ENCODE results near the gene RAPGEF5. TPM values are rescaled to one million over a fixed set of nuclear protein-coding genes. Genes with fewer than 3 reads are reported as not detected.

RAPGEF5 gene
- total RNA-seq, 1 experiment from 2014 or later, result 15.6 TPM

DNA sequence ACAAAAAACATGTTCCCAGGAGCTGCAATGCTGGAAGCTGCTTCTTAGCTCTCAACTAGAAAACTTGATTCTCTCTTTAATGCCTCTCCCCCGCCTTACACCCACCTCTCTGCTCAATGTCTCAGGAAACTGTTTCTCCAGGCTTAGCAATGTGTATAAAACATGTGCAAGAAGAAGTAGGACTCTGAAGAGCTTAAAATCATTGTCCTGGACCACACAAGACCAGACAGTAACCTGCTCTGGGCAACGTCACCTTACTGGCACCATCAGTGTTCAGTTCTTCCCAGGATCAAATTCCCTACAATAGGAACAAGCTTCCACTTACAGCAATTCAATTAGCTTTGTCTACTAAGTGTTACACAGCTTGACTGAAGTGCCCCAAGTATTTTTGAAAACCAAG, 104.9 kb downstream of the RAPGEF5 start:
- Histone ChIP-seq H3K27ac (ENCODE audit: low read depth, low read length) (no peak overlapping the region), H3K4me3 (replicated peaks in 1 of 2; ENCODE audit: low read depth in 1 of 2, low read length in 2 of 2) (no peak overlapping the region), H3K4me2 (ENCODE audit: low read length) (no peak overlapping the region), H3K36me3 (ENCODE audit: control insufficient read depth in 1 of 2, insufficient read depth in 2 of 2, low read length in 2 of 2) (no peaks in the 10 kb centered on the region), H4K20me1 (ENCODE audit: insufficient read depth) (no peaks in the 10 kb centered on the region), H2AFZ (ENCODE audit: low read depth, low read length, poor library complexity, severe bottlenecking) (no peak overlapping the region), H3K27me3 (ENCODE audit: insufficient read depth, low read length) (no peaks in the 10 kb centered on the region), H3K9me2 (ENCODE audit: insufficient read depth) (no peaks in the 10 kb centered on the region), H3K9me3 (ENCODE audit: control insufficient read depth in 1 of 2, insufficient read depth in 1 of 2, low read depth in 1 of 2, low read length in 2 of 2) (no peaks in the 10 kb centered on the region), H3K79me2 (ENCODE audit: insufficient read depth, low read length) (no peaks in the 10 kb centered on the region), H3K4me1 (ENCODE audit: control insufficient read depth in 1 of 2, insufficient read depth in 2 of 2, low read length in 2 of 2) (no peaks in the 10 kb centered on the region), H3K9ac (ENCODE audit: low read length) (no peak overlapping the region)
- ATAC-seq, result no peak
- TF ChIP-seq SRF (IDR thresholded peaks at IDR 0.05; ENCODE audit: low read depth), result no peak
- no peak for TF ChIP-seq ZFX (IDR thresholded peaks at IDR 0.05)
- no peak for TF ChIP-seq TCF7L2 (IDR thresholded peaks at IDR 0.05; ENCODE audit: borderline replicate concordance, extremely low read depth, insufficient read depth, insufficient read length)
- TF ChIP-seq JUND (IDR thresholded peaks at IDR 0.05), result no peak
- intact Hi-C loops (cut with micrococcal nuclease), result no loop called here
- RAD21 ChIA-PET (ENCODE audit: low non-redundant PET in 1 of 2, low total read pairs in 2 of 2, uncharacterized antibody in 2 of 2, unreplicated experiment in 2 of 2), result no interaction called here
- BruUV-seq (replicated peaks), result no TSS peak
- POLR2A ChIA-PET, result no interaction called here
- no peak for DNase-seq (ENCODE audit: low read depth, low spot score)
- CTCF ChIA-PET, result no interaction called here

DNA sequence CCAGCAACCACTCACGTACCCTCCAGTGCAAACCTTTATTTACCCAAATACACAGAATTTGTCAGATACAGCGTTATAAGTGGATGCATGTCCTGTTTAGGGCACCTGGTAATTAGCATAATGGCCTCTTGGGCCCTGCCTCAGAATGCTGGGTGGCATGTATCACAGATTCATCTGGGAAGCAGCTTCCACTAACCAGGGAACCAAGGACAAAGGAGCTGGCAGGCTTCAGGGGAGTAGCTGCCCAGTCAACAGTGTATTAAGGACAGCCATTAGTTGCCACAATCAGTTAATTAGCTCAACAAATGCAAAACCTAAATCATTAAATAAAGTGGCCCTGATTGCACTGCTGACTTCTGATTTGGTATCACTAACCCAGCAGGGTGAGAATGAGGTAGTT, 105.7 kb downstream of the RAPGEF5 start:
- 0 out of 4 replicates have a peak, but pooled peaks cover 0 to 5% of the 10 kb centered on the region in 2 experiments for H3K9me3 ChIP-seq (ENCODE audit: control insufficient read depth in 1 of 2, insufficient read depth in 1 of 2, low read depth in 1 of 2, low read length in 2 of 2)
- no peaks in the 10 kb centered on the region for H3K4me1 ChIP-seq (ENCODE audit: control insufficient read depth in 1 of 2, insufficient read depth in 2 of 2, low read length in 2 of 2)
- RAD21 ChIA-PET (ENCODE audit: low non-redundant PET in 1 of 2, low total read pairs in 2 of 2, uncharacterized antibody in 2 of 2, unreplicated experiment in 2 of 2), result no interaction called here
- no peak for ATAC-seq
- no peaks in the 10 kb centered on the region for H3K27me3 ChIP-seq (ENCODE audit: insufficient read depth, low read length)
- TF ChIP-seq TCF7L2 (IDR thresholded peaks at IDR 0.05; ENCODE audit: borderline replicate concordance, extremely low read depth, insufficient read depth, insufficient read length) (no peak), FOSL1 (IDR thresholded peaks at IDR 0.05; ENCODE audit: low read depth) (no peak), EGR1 (IDR thresholded peaks at IDR 0.05; ENCODE audit: low read depth) (no peak), SRF (IDR thresholded peaks at IDR 0.05; ENCODE audit: low read depth) (no peak), SP1 (IDR thresholded peaks at IDR 0.05; ENCODE audit: low read depth) (no peak), POLR2A (IDR thresholded peaks at IDR 0.05; ENCODE audit: borderline replicate concordance, extremely low read depth, insufficient read depth, insufficient read length) (no peak), JUND (IDR thresholded peaks at IDR 0.05) (no peak), EZH2 (IDR thresholded peaks at IDR 0.05) (no peak), CBX3 (IDR thresholded peaks at IDR 0.05; ENCODE audit: low read depth) (no peak), ZNF274 (IDR thresholded peaks at IDR 0.05; ENCODE audit: low read depth, low read length) (no peak)
- TF ChIP-seq, protein P1, sequence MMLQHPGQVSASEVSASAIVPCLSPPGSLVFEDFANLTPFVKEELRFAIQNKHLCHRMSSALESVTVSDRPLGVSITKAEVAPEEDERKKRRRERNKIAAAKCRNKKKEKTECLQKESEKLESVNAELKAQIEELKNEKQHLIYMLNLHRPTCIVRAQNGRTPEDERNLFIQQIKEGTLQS (IDR thresholded peaks at IDR 0.05), result no peak
- TF ChIP-seq, protein P2, sequence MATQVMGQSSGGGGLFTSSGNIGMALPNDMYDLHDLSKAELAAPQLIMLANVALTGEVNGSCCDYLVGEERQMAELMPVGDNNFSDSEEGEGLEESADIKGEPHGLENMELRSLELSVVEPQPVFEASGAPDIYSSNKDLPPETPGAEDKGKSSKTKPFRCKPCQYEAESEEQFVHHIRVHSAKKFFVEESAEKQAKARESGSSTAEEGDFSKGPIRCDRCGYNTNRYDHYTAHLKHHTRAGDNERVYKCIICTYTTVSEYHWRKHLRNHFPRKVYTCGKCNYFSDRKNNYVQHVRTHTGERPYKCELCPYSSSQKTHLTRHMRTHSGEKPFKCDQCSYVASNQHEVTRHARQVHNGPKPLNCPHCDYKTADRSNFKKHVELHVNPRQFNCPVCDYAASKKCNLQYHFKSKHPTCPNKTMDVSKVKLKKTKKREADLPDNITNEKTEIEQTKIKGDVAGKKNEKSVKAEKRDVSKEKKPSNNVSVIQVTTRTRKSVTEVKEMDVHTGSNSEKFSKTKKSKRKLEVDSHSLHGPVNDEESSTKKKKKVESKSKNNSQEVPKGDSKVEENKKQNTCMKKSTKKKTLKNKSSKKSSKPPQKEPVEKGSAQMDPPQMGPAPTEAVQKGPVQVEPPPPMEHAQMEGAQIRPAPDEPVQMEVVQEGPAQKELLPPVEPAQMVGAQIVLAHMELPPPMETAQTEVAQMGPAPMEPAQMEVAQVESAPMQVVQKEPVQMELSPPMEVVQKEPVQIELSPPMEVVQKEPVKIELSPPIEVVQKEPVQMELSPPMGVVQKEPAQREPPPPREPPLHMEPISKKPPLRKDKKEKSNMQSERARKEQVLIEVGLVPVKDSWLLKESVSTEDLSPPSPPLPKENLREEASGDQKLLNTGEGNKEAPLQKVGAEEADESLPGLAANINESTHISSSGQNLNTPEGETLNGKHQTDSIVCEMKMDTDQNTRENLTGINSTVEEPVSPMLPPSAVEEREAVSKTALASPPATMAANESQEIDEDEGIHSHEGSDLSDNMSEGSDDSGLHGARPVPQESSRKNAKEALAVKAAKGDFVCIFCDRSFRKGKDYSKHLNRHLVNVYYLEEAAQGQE (IDR thresholded peaks at IDR 0.05; ENCODE audit: low read depth), result no peak
- TF ChIP-seq, protein P3, sequence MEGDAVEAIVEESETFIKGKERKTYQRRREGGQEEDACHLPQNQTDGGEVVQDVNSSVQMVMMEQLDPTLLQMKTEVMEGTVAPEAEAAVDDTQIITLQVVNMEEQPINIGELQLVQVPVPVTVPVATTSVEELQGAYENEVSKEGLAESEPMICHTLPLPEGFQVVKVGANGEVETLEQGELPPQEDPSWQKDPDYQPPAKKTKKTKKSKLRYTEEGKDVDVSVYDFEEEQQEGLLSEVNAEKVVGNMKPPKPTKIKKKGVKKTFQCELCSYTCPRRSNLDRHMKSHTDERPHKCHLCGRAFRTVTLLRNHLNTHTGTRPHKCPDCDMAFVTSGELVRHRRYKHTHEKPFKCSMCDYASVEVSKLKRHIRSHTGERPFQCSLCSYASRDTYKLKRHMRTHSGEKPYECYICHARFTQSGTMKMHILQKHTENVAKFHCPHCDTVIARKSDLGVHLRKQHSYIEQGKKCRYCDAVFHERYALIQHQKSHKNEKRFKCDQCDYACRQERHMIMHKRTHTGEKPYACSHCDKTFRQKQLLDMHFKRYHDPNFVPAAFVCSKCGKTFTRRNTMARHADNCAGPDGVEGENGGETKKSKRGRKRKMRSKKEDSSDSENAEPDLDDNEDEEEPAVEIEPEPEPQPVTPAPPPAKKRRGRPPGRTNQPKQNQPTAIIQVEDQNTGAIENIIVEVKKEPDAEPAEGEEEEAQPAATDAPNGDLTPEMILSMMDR (IDR thresholded peaks at IDR 0.05 in 2 of 3, conservative IDR thresholded peaks at IDR 0.05 in 1 of 3; ENCODE audit: borderline replicate concordance in 1 of 3, insufficient read depth in 1 of 3, low read depth in 2 of 3, low read length in 2 of 3), result no peak
- TF ChIP-seq, protein P4, sequence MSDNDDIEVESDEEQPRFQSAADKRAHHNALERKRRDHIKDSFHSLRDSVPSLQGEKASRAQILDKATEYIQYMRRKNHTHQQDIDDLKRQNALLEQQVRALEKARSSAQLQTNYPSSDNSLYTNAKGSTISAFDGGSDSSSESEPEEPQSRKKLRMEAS (IDR thresholded peaks at IDR 0.05), result no peak
- no peak overlapping the region for H3K27ac ChIP-seq (ENCODE audit: low read depth, low read length)
- CTCF ChIA-PET, result no interaction called here
- intact Hi-C loops (cut with micrococcal nuclease), result no loop called here
- POLR2A ChIA-PET, result no interaction called here
- H3K4me3 ChIP-seq (replicated peaks in 1 of 2; ENCODE audit: low read depth in 1 of 2, low read length in 2 of 2), result no peak overlapping the region
- no peaks in the 10 kb centered on the region for H3K9me2 ChIP-seq (ENCODE audit: insufficient read depth)
- no peak for DNase-seq (ENCODE audit: low read depth, low spot score)
- H3K79me2 ChIP-seq (ENCODE audit: insufficient read depth, low read length), result no peaks in the 10 kb centered on the region
- no peaks in the 10 kb centered on the region for H3K36me3 ChIP-seq (ENCODE audit: control insufficient read depth in 1 of 2, insufficient read depth in 2 of 2, low read length in 2 of 2)
- BruUV-seq (replicated peaks), result no TSS peak
- H3K4me2 ChIP-seq (ENCODE audit: low read length), result no peak overlapping the region
- no peak overlapping the region for H2AFZ ChIP-seq (ENCODE audit: low read depth, low read length, poor library complexity, severe bottlenecking)
- H3K9ac ChIP-seq (ENCODE audit: low read length), result no peak overlapping the region
- H4K20me1 ChIP-seq (ENCODE audit: insufficient read depth), result no peaks in the 10 kb centered on the region
